GM18508 (cell line): ENCODE measurements around the gene BBX.

Experiments
- ATAC-seq: cut with Tn5 transposase; IDR thresholded peaks from one replicate; pipeline ENCODE4 v1.9.1; 2021; ENCODE audit warnings: moderate number of reproducible peaks; ENCODE audit not compliant: insufficient read depth, unreplicated experiment

The BBX gene

DNA sequence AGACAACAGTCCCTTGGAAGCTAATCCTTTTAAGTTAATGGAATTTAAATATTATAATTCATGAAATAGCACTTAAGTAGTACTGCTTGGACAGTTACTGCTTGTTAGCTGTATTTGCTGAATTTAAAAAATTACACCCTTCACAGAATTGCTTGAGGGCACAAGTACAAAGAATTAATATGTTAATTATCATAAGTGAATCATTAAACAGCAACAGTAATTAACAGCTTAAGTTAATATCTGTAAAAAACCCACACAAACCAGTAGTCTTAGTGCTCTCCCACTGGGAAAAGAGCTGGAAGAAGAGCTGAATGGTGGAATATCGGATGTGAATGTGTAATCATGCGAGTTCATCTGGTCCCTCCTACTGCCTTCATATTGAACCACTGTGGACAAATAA is 336.1 kb downstream of the BBX start:
- no peak for ATAC-seq
